Fibroblast of lung (primary cell): Measurements from ENCODE around the gene DIP2C. TPM values are rescaled to one million over a fixed set of nuclear protein-coding genes. Genes with fewer than 3 reads are reported as not detected.

Experiments
- DNase-seq, 2 donors: peaks; one replicate each; pipeline versions ENCODE4 v3.0.0 to v3.0.0-alpha.2; 2010; ENCODE audit warnings: low read depth in 2 of 2
- H2AFZ ChIP-seq: 2 replicates; pipeline ENCODE4 v1.5.1; 2012; ENCODE audit warnings: low read length, control low read depth, inconsistent platforms
- H3K27ac ChIP-seq: 2 replicates; pipeline ENCODE4 v1.5.1; 2011; ENCODE audit warnings: low read length, control low read depth; ENCODE audit not compliant: insufficient read depth
- H3K27me3 ChIP-seq: 2 replicates; pipeline ENCODE4 v1.5.1; 2011; ENCODE audit warnings: mild to moderate bottlenecking, low read length; ENCODE audit not compliant: control insufficient read depth, insufficient read depth
- H3K36me3 ChIP-seq: 2 replicates; pipeline ENCODE4 v1.5.1; 2011; ENCODE audit warnings: low read length; ENCODE audit not compliant: control insufficient read depth, insufficient read depth
- H3K4me1 ChIP-seq: 2 replicates; pipeline ENCODE4 v1.5.1; 2011; ENCODE audit warnings: low read length; ENCODE audit not compliant: control insufficient read depth, insufficient read depth; ENCODE audit errors: extremely low read depth
- H3K4me2 ChIP-seq: 2 replicates; pipeline ENCODE4 v1.5.1; 2011; ENCODE audit warnings: low read length, control low read depth; ENCODE audit not compliant: insufficient read depth; ENCODE audit errors: extremely low read depth
- H3K4me3 ChIP-seq, 4 experiments: fragments of 200-600 bp in 1 of 4; sonication (generic) in 1 of 4; replicated peaks in 1 of 4; 2 replicates each; pipeline ENCODE4 v1.5.1; 2011 to 2016; ENCODE audit warnings: low read length in 4 of 4, low read depth in 3 of 4, mild to moderate bottlenecking in 3 of 4, control low read depth in 2 of 4, inconsistent platforms in 1 of 4, mixed read lengths in 1 of 4; ENCODE audit not compliant: insufficient read depth in 1 of 4; ENCODE audit errors: control extremely low read depth in 1 of 4
- H3K79me2 ChIP-seq: 2 replicates; pipeline ENCODE4 v1.5.1; 2012; ENCODE audit warnings: mild to moderate bottlenecking, low read length, inconsistent platforms; ENCODE audit not compliant: control insufficient read depth, insufficient read depth
- H3K9ac ChIP-seq: 2 replicates; pipeline ENCODE4 v1.5.1; 2011; ENCODE audit warnings: mild to moderate bottlenecking, low read length, control low read depth; ENCODE audit not compliant: insufficient read depth
- H3K9me3 ChIP-seq: 2 replicates; pipeline ENCODE4 v1.5.1; 2012; ENCODE audit warnings: low read depth, low read length; ENCODE audit not compliant: control insufficient read depth, insufficient read depth
- H4K20me1 ChIP-seq: 2 replicates; pipeline ENCODE4 v1.5.1; 2011; ENCODE audit warnings: low read length; ENCODE audit not compliant: control insufficient read depth, insufficient read depth; ENCODE audit errors: extremely low read depth
- CTCF ChIP-seq, 2 donors: IDR thresholded peaks in 1 of 2; conservative IDR thresholded peaks in 1 of 2; 1 replicate in 1 of 2; 2 replicates in 1 of 2; pipeline ENCODE4 v1.5.1; 2011 to 2012; ENCODE audit warnings: low read length in 2 of 2, control low read depth in 1 of 2, inconsistent platforms in 1 of 2, low read depth in 1 of 2, mild to moderate bottlenecking in 1 of 2
- EZH2 ChIP-seq: IDR thresholded peaks from 2 replicates; pipeline ENCODE4 v1.5.1; 2012; ENCODE audit warnings: low read length, control low read depth, mild to moderate bottlenecking; ENCODE audit errors: missing control alignments
- polyA plus RNA-seq, 2 donors: library from polyadenylated mRNA; depleted of rRNA in 1 of 2; stranded (reverse) in 1 of 2; unstranded in 1 of 2; fragments of >200 nt; gene quantifications; 2 replicates each; pipeline ENCODE4 v1.2.1, GENCODE V29; 2011 to 2012; ENCODE audit warnings: missing spikeins in 1 of 2
- total RNA-seq: library from RNA; depleted of rRNA; stranded (reverse); fragments of >200 nt; gene quantifications from 2 replicates; pipeline ENCODE4 v1.2.1, GENCODE V29; 2014

DIP2C gene
- total and polyA plus RNA-seq, 2 donors (not counting 1 experiment from before 2014, with no cell fraction given): 10.7 to 18.3 TPM

- no peak for DNase-seq
- Histone ChIP-seq H3K9me3 (no peaks in the 10 kb centered on the region), H3K4me3 (no peak overlapping the region), H4K20me1 (peaks cover 2% of the 10 kb centered on the region), H3K27me3 (no peaks in the 10 kb centered on the region), H3K4me2 (no peak overlapping the region), H3K9ac (no peak overlapping the region), H2AFZ (no peak overlapping the region), H3K36me3 (no peaks in the 10 kb centered on the region), H3K79me2 (no peaks in the 10 kb centered on the region), H3K27ac (no peak overlapping the region), H3K4me1 (no peaks in the 10 kb centered on the region)
- no peak for TF ChIP-seq EZH2
- no peak for TF ChIP-seq CTCF (conservative IDR thresholded peaks at IDR 0.05 in 1 of 2, IDR thresholded peaks at IDR 0.05 in 1 of 2; ENCODE audit: low read depth in 1 of 2, low read length in 2 of 2)
Observed at GRCh38 chr10:531541-531940, 157.9 kb downstream of the DIP2C start.

GRCh38 chr10:530717-531116 lies 158.8 kb downstream of the DIP2C start:
- H3K4me1 ChIP-seq: no peaks in the 10 kb centered on the region
- TF ChIP-seq CTCF (conservative IDR thresholded peaks at IDR 0.05 in 1 of 2, IDR thresholded peaks at IDR 0.05 in 1 of 2; ENCODE audit: low read depth in 1 of 2, low read length in 2 of 2) (no peak), EZH2 (no peak)
- no peak for DNase-seq
- H3K27me3 ChIP-seq: no peaks in the 10 kb centered on the region
- no peak overlapping the region for H2AFZ ChIP-seq
- no peaks in the 10 kb centered on the region for H3K36me3 ChIP-seq
- no peak overlapping the region for H3K9ac ChIP-seq
- H3K4me2 ChIP-seq: no peak overlapping the region
- H3K4me3 ChIP-seq: no peak overlapping the region
- H3K9me3 ChIP-seq: no peaks in the 10 kb centered on the region
- H4K20me1 ChIP-seq: peaks cover 2% of the 10 kb centered on the region
- H3K79me2 ChIP-seq: no peaks in the 10 kb centered on the region
- no peak overlapping the region for H3K27ac ChIP-seq

- TF ChIP-seq EZH2: no peak
- TF ChIP-seq CTCF (conservative IDR thresholded peaks at IDR 0.05 in 1 of 2, IDR thresholded peaks at IDR 0.05 in 1 of 2; ENCODE audit: low read depth in 1 of 2, low read length in 2 of 2): no peak
- Histone ChIP-seq H3K36me3 (no peaks in the 10 kb centered on the region), H3K79me2 (no peaks in the 10 kb centered on the region), H3K27ac (no peak overlapping the region), H3K27me3 (no peaks in the 10 kb centered on the region), H3K4me2 (no peak overlapping the region), H2AFZ (no peak overlapping the region), H3K9me3 (no peaks in the 10 kb centered on the region), H3K4me1 (no peaks in the 10 kb centered on the region), H3K9ac (no peak overlapping the region), H4K20me1 (peaks cover 2% of the 10 kb centered on the region), H3K4me3 (no peak overlapping the region)
- no peak for DNase-seq
Observed at GRCh38 chr10:529468-530230, 159.8 kb downstream of the DIP2C start.
